Epithelial cell of esophagus (primary cell): ENCODE results near the gene IL37.

Experiments
- DNase-seq: peaks from one replicate; pipeline ENCODE4 v3.0.0; 2010; ENCODE audit warnings: low read depth
- H3K4me3 ChIP-seq: 2 replicates; pipeline ENCODE4 v1.5.1; 2011; ENCODE audit warnings: mild to moderate bottlenecking, low read length, control low read depth
- CTCF ChIP-seq: IDR thresholded peaks from 2 replicates; pipeline ENCODE4 v1.5.1; 2011; ENCODE audit warnings: low read depth, mild to moderate bottlenecking, low read length, control low read depth, inconsistent platforms; ENCODE audit not compliant: insufficient read depth; ENCODE audit errors: missing control alignments

Gene IL37

GRCh38 chr2:112960230-112960825, 49.4 kb downstream of the IL37 start:
- H3K4me3 ChIP-seq: no peak overlapping the region
- no peak for DNase-seq
- TF ChIP-seq CTCF: peak; percentile 32

- no peak overlapping the region for H3K4me3 ChIP-seq
- TF ChIP-seq CTCF: no peak
These were observed 51.6 kb downstream of the IL37 start for GRCh38 chr2:112962308-112963175.

GRCh38 chr2:112967023-112967422, 56.1 kb downstream of the IL37 start:
- no peak for TF ChIP-seq CTCF
- no peak for DNase-seq
- H3K4me3 ChIP-seq: no peak overlapping the region

More at GRCh38 chr2:112962308-112963175, 51.6 kb downstream of the IL37 start:
- peak; percentile 83 for DNase-seq
